T-helper 2 cell treated with Interferon-gamma antibody and Interleukin-4, amounts not matched to agents 5 μg/mL and 100 μg/mL, for 36 hours (primary cell): ENCODE data around the gene MVK.

Source experiments
- DNase-seq: peaks from one replicate; pipeline ENCODE4 v3.0.0; 2021; ENCODE audit warnings: low spot score
- H3K27ac Mint-ChIP-seq: one replicate; pipeline ENCODE4 v1.8.0; 2021; ENCODE audit warnings: mild to moderate bottlenecking, mixed read lengths
- H3K27me3 Mint-ChIP-seq: one replicate; pipeline ENCODE4 v1.8.0; 2021; ENCODE audit warnings: low read depth, mixed read lengths
- H3K36me3 Mint-ChIP-seq: one replicate; pipeline ENCODE4 v1.8.0; 2021; ENCODE audit warnings: low read depth, mixed read lengths
- H3K4me1 Mint-ChIP-seq: one replicate; pipeline ENCODE4 v1.8.0; 2021; ENCODE audit warnings: low read depth, mixed read lengths
- H3K4me3 Mint-ChIP-seq: one replicate; pipeline ENCODE4 v1.8.0; 2022; ENCODE audit warnings: mild to moderate bottlenecking, moderate library complexity, mixed read lengths
- H3K9me3 Mint-ChIP-seq: one replicate; pipeline ENCODE4 v1.8.0; 2021; ENCODE audit warnings: mixed read lengths

The MVK gene

GRCh38 chr12:109606320-109607028 lies 32.9 kb downstream of the MVK start:
- Mint-ChIP-seq H3K9me3 (no peaks in the 10 kb centered on the region), H3K4me1 (no peaks in the 10 kb centered on the region), H3K27ac (no peak overlapping the region), H3K36me3 (no peaks in the 10 kb centered on the region), H3K27me3 (peaks cover 29% of the 10 kb centered on the region), H3K4me3 (no peak overlapping the region)
- DNase-seq, result no peak

- Mint-ChIP-seq H3K27me3 (peaks cover 29% of the 10 kb centered on the region), H3K4me1 (no peaks in the 10 kb centered on the region), H3K27ac (no peak overlapping the region), H3K9me3 (no peaks in the 10 kb centered on the region), H3K4me3 (no peak overlapping the region), H3K36me3 (no peaks in the 10 kb centered on the region)
- no peak for DNase-seq
Observed at GRCh38 chr12:109607618-109608017, 34.0 kb downstream of the MVK start.

DNA sequence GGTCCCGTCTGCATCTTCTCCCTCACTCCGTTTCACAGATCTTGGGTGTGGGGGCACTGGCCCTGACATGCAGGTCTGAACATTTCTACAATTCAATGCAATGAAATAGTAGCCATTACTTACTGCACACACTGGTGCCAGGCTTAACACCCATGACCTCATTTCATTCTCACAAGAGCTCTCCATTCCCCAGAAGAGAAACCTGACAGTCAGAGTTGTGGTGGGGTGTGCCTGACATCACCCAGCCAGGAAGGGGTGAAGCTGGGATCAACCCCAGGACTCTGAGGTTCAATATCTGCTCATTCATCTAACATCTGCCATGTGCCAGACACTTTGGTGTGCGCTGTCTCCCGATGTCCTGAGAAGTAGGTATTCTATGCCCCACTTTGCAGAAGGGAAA lies 34.7 kb downstream of the MVK start:
- no peak for DNase-seq
- peaks cover 32% of the 10 kb centered on the region for H3K27me3 Mint-ChIP-seq
- no peak overlapping the region for H3K27ac Mint-ChIP-seq
- H3K36me3 Mint-ChIP-seq, result no peaks in the 10 kb centered on the region
- H3K9me3 Mint-ChIP-seq, result no peaks in the 10 kb centered on the region
- H3K4me3 Mint-ChIP-seq, result no peak overlapping the region
- H3K4me1 Mint-ChIP-seq, result no peaks in the 10 kb centered on the region

DNA sequence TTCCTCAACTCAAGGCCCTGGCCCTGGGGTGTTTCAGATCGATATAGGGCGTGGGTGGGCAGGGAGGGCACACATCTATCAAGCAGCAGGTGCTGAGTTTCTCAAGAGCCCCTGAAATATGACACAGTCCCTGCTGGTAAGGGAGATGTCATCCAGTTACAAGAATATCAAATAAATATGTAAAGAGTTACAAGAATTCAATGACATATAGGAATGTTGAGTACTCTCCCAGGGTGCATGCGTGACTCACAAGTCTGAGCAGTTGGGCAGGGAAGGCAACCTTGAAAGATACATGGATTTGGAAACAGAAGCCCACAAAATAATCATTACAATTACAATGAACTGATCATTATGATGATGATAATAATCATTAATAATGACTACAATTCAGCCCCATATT lies 35.2 kb downstream of the MVK start:
- Mint-ChIP-seq H3K27ac (no peak overlapping the region), H3K4me1 (no peaks in the 10 kb centered on the region), H3K4me3 (no peak overlapping the region), H3K36me3 (no peaks in the 10 kb centered on the region), H3K27me3 (peaks cover 33% of the 10 kb centered on the region), H3K9me3 (no peaks in the 10 kb centered on the region)
- no peak for DNase-seq

DNA sequence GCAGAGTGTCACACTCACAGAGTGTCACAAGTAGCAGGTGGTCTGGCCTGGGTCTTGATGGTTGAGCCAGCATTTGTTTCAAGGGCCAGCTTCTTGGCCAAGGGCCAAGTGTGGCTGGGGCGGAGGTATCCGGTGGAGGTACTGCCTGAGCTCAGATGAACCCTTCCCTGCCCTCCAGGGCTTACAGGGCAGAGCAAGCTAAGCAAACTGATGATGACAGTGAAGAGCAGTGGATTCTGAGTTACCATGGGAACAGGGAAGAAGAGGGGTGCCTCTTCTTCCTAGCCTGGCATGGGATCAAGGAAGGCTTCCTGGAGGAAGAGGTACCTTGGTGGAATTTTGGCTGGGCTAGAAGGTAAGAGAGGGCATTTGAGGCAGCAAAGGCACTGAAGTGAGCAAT lies 35.7 kb downstream of the MVK start:
- DNase-seq, result no peak
- Mint-ChIP-seq H3K27ac (no peak overlapping the region), H3K27me3 (peaks cover 33% of the 10 kb centered on the region), H3K36me3 (no peaks in the 10 kb centered on the region), H3K9me3 (no peaks in the 10 kb centered on the region), H3K4me1 (no peaks in the 10 kb centered on the region), H3K4me3 (no peak overlapping the region)

GRCh38 chr12:109610523-109610922 lies 36.9 kb downstream of the MVK start:
- H3K27ac Mint-ChIP-seq, result no peak overlapping the region
- no peaks in the 10 kb centered on the region for H3K9me3 Mint-ChIP-seq
- H3K4me1 Mint-ChIP-seq, result no peaks in the 10 kb centered on the region
- no peaks in the 10 kb centered on the region for H3K36me3 Mint-ChIP-seq
- DNase-seq, result no peak
- no peak overlapping the region for H3K4me3 Mint-ChIP-seq
- peaks cover 29% of the 10 kb centered on the region for H3K27me3 Mint-ChIP-seq

GRCh38 chr12:109611223-109611622 lies 37.6 kb downstream of the MVK start:
- no peaks in the 10 kb centered on the region for H3K36me3 Mint-ChIP-seq
- peaks cover 29% of the 10 kb centered on the region for H3K27me3 Mint-ChIP-seq
- no peaks in the 10 kb centered on the region for H3K4me1 Mint-ChIP-seq
- H3K27ac Mint-ChIP-seq, result no peak overlapping the region
- no peaks in the 10 kb centered on the region for H3K9me3 Mint-ChIP-seq
- no peak overlapping the region for H3K4me3 Mint-ChIP-seq
- no peak for DNase-seq

- no peak overlapping the region for H3K4me3 Mint-ChIP-seq
- peaks cover 26% of the 10 kb centered on the region for H3K27me3 Mint-ChIP-seq
- no peak overlapping the region for H3K27ac Mint-ChIP-seq
- H3K36me3 Mint-ChIP-seq, result no peaks in the 10 kb centered on the region
- H3K9me3 Mint-ChIP-seq, result no peaks in the 10 kb centered on the region
- no peak for DNase-seq
- H3K4me1 Mint-ChIP-seq, result no peaks in the 10 kb centered on the region
Observed at GRCh38 chr12:109612003-109612402, 38.4 kb downstream of the MVK start.

- Mint-ChIP-seq H3K36me3 (no peaks in the 10 kb centered on the region), H3K27me3 (peaks cover 20% of the 10 kb centered on the region), H3K9me3 (no peaks in the 10 kb centered on the region), H3K4me1 (no peaks in the 10 kb centered on the region), H3K27ac (no peak overlapping the region), H3K4me3 (no peak overlapping the region)
- no peak for DNase-seq
Observed at GRCh38 chr12:109612975-109613502, 39.4 kb downstream of the MVK start.

- no peak for DNase-seq
- Mint-ChIP-seq H3K9me3 (no peaks in the 10 kb centered on the region), H3K27ac (no peak overlapping the region), H3K4me1 (no peaks in the 10 kb centered on the region), H3K27me3 (peaks cover 13% of the 10 kb centered on the region), H3K4me3 (no peak overlapping the region), H3K36me3 (no peaks in the 10 kb centered on the region)
Observed at GRCh38 chr12:109613649-109614455, 40.3 kb downstream of the MVK start.

DNA sequence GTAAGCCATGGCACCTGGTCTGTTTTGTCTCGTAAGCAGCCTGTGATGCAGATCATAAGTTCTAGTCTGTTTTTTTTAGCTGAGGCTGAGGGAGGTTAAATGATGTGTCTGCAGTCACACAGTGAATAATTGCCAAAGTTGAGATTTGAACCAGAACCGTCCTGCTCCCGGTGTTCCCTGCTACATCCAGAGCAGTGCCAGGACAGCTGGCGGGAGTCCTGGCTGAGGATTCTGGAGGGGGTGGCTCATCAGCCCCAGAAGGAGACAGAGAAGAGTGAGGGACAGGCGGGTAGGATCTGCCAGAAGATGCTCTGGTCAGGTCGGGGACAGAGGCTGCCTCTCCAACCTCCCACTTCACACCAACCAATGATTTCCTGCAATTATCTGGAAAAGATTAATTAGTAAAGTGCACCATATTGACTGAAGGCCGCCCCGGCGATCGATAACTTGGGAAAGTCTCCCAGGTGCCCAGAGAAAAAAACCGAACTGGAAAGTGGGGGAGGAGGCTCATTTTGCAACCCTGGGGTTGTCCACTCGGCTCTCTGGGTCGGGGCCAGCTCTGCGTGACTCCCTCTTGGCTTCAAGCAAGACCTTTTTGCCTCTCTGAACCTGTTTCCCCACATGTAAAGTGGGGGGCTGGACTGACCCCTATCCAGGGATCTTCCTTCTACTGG lies 42.1 kb downstream of the MVK start:
- peaks cover 6% of the 10 kb centered on the region for H3K27me3 Mint-ChIP-seq
- no peak overlapping the region for H3K4me3 Mint-ChIP-seq
- no peak overlapping the region for H3K27ac Mint-ChIP-seq
- DNase-seq, result no peak
- no peaks in the 10 kb centered on the region for H3K4me1 Mint-ChIP-seq
- no peaks in the 10 kb centered on the region for H3K36me3 Mint-ChIP-seq
- no peaks in the 10 kb centered on the region for H3K9me3 Mint-ChIP-seq

- Mint-ChIP-seq H3K36me3 (no peaks in the 10 kb centered on the region), H3K4me1 (peaks cover 2% of the 10 kb centered on the region), H3K9me3 (no peaks in the 10 kb centered on the region), H3K4me3 (no peak overlapping the region), H3K27me3 (peaks cover 21% of the 10 kb centered on the region), H3K27ac (no peak overlapping the region)
- DNase-seq, result no peak
Observed at GRCh38 chr12:109617491-109617890, 43.9 kb downstream of the MVK start.

DNA sequence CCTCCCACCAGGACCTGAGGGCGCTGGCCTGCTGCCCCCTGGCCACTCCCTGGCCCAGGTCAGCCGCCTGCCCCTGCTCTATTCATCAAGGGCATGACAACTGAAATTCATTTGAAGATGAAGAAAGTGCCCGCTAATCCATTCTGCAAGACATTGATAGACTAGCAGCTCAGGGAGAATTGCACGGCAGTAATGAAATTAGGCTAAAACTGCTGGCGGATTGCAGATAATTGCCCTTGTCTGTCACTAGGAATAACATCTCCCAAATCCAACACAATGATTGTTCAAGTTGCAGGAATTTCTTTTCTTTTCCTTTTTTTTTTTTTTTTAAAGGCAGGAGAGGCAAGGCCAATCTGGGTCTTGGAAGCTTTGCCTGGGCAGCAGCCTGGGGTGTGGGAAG lies 44.5 kb downstream of the MVK start:
- Mint-ChIP-seq H3K36me3 (no peaks in the 10 kb centered on the region), H3K4me3 (no peak overlapping the region), H3K27me3 (peaks cover 23% of the 10 kb centered on the region), H3K9me3 (no peaks in the 10 kb centered on the region), H3K27ac (no peak overlapping the region), H3K4me1 (peaks cover 2% of the 10 kb centered on the region)
- DNase-seq, result no peak

DNA sequence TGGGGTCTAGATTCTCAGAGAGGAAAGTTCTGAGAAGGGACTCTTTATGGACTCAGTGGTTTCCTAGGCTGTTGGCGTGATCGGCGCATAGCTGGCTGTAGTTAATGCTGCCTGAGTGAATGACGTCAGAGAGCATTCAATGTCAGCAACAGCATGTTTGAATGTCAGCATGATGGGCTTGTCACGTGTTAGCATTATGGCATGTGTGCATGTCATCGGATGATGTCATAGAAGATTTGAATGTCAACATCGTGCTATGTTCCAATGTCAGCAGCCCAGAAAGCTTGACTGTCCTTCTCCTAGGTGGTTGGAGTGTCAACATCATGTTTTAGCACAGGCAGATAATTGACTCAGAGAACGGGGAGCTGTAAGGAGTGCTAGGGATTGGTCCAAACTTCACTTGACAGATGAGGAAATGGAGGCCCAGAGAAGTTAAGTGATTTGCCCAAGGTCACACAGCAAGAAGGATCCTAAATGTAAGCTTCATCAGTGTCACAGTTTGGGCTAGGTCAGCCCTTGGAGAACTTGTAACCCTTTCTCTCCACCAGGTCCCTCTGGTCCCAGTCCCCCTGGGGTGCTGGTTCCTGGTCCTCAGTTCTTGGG lies 45.5 kb downstream of the MVK start:
- H3K4me3 Mint-ChIP-seq, result no peak overlapping the region
- H3K27ac Mint-ChIP-seq, result no peak overlapping the region
- H3K36me3 Mint-ChIP-seq, result no peaks in the 10 kb centered on the region
- no peak for DNase-seq
- peaks cover 20% of the 10 kb centered on the region for H3K27me3 Mint-ChIP-seq
- no peaks in the 10 kb centered on the region for H3K9me3 Mint-ChIP-seq
- peaks cover 2% of the 10 kb centered on the region for H3K4me1 Mint-ChIP-seq
